OCI-M2 (cell line): ENCODE data around the gene HMG20A.
"Not testable (repeated sequence)": the region's sequence is repeated elsewhere in the genome, so short reads cannot be mapped to it uniquely, and the experiment has no call there.

Source experiments
- DNase-seq: peaks from one replicate; lab custom pipeline; 2025; ENCODE audit not compliant: unreplicated experiment; lab: John Stamatoyannopoulos, UW

Gene HMG20A

GRCh38 chr15:77406846-77407245 lies 13.8 kb upstream of the HMG20A start:
- DNase-seq = no peak

- DNase-seq = no peak
These were observed 11.2 kb upstream of the HMG20A start for GRCh38 chr15:77409259-77410156.

GRCh38 chr15:77410157-77410500 lies 10.6 kb upstream of the HMG20A start:
- not testable (repeated sequence) for DNase-seq

- no peak for DNase-seq
These were observed 9.7 kb upstream of the HMG20A start for GRCh38 chr15:77410701-77411618.

- no peak for DNase-seq
These were observed 9.1 kb upstream of the HMG20A start for GRCh38 chr15:77411619-77411976.

GRCh38 chr15:77412972-77413698 lies 7.6 kb upstream of the HMG20A start:
- no peak for DNase-seq

GRCh38 chr15:77413699-77414349 lies 6.9 kb upstream of the HMG20A start:
- DNase-seq = no peak

- DNase-seq = no peak
These were observed 5.8 kb upstream of the HMG20A start for GRCh38 chr15:77414789-77415442.

- DNase-seq = no peak
These were observed 5.1 kb upstream of the HMG20A start for GRCh38 chr15:77415450-77416147.

GRCh38 chr15:77416148-77416455 lies 4.6 kb upstream of the HMG20A start:
- DNase-seq = no peak

- DNase-seq = no peak
These were observed 3.7 kb upstream of the HMG20A start for GRCh38 chr15:77416954-77417353.

- DNase-seq = no peak
These were observed 3.1 kb upstream of the HMG20A start for GRCh38 chr15:77417602-77418001.

GRCh38 chr15:77418391-77418965 lies 2.2 kb upstream of the HMG20A start:
- DNase-seq = no peak

GRCh38 chr15:77418966-77419835 lies 1.5 kb upstream of the HMG20A start:
- DNase-seq = no peak

- peak; percentile 37 for DNase-seq
These were observed 665 bp upstream of the HMG20A start, which contains the start of gene PEAK1 for GRCh38 chr15:77419836-77420609. Gene PEAK1, minus strand, starts transcription at chr15:77420104. Its CDS starts 238,178 bp downstream, at chr15:77181926.

GRCh38 chr15:77421370-77421700 lies 647 bp downstream of the HMG20A start:
- DNase-seq = no peak

- DNase-seq = no peak
These were observed 4.4 kb downstream of the HMG20A start for GRCh38 chr15:77425104-77425503.

- DNase-seq = no peak
These were observed 5.7 kb downstream of the HMG20A start for GRCh38 chr15:77426377-77426776.
